OCI-LY7 (cell line): ENCODE data around the gene DUSP15.

Experiments used
- EZH2phosphoT487 ChIP-seq: fragments of 200-600 bp; sonication (generic); IDR thresholded peaks from 2 replicates; pipeline ENCODE4 v1.6.1; 2018; ENCODE audit warnings: low read depth, borderline replicate concordance, mild to moderate bottlenecking, mixed run types, antibody characterized with exemption, low read length, moderate library complexity, mixed read lengths
- TF ChIP-seq, protein P1 (sequence below): fragments of 200-600 bp; sonication (generic); conservative IDR thresholded peaks from 2 replicates; pipeline ENCODE4 v1.5.1; 2014; ENCODE audit warnings: mild to moderate bottlenecking, antibody characterized with exemption, low read length, moderate library complexity, mixed read lengths

DNA sequence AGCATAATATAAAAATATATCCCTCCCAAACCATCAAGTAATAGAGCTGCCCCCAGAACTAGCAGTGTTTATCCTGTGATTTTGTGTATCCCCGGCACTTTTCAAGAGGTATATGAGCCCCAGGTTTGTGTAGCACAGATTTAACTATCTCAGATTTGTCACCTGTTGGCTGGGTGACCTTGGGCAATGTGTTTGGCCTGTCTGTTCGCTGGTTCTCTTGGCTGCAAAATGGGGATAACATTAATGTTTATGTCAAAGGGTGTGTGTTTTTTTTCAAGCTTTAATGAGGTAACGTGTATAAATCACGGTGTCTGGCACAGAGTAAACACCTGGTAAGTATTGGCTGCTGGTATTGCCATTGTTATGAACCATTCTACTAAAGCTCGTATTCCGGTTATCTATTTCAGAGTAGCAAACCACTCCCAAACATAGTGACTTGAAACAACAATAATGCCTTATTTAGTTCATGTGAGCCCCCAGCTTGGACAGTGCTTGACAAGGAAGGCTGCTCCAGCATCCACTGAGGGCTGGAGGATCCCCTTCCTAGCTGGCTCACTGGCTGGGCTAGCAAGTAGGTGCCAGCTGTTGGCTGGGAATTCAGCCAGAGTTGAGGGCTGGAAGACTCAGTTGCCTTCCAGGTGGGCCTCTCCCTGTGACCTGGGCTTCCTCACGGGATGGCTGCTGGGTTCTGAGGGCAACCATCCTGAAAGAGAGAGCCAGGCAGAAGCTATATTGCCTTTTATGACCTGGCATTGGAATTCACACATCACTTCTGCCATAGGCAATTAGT is 45.4 kb upstream of the DUSP15 start:
- TF ChIP-seq, protein P1, sequence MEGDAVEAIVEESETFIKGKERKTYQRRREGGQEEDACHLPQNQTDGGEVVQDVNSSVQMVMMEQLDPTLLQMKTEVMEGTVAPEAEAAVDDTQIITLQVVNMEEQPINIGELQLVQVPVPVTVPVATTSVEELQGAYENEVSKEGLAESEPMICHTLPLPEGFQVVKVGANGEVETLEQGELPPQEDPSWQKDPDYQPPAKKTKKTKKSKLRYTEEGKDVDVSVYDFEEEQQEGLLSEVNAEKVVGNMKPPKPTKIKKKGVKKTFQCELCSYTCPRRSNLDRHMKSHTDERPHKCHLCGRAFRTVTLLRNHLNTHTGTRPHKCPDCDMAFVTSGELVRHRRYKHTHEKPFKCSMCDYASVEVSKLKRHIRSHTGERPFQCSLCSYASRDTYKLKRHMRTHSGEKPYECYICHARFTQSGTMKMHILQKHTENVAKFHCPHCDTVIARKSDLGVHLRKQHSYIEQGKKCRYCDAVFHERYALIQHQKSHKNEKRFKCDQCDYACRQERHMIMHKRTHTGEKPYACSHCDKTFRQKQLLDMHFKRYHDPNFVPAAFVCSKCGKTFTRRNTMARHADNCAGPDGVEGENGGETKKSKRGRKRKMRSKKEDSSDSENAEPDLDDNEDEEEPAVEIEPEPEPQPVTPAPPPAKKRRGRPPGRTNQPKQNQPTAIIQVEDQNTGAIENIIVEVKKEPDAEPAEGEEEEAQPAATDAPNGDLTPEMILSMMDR: no peak
- TF ChIP-seq EZH2phosphoT487: no peak
